Keratinocyte (primary cell): ENCODE measurements around the gene FMNL3. TPM values are rescaled to one million over a fixed set of nuclear protein-coding genes. Genes with fewer than 3 reads are reported as not detected.

Experiments used
- DNase-seq: peaks from one replicate; pipeline ENCODE4 v3.0.0-alpha.2; 2011; ENCODE audit warnings: low read depth, missing footprints, low spot score
- FAIRE-seq: peaks from 2 replicates; lab custom pipeline; 2011; peaks lifted over from hg19 to GRCh38; lab: Jason Lieb, UNC
- H2AFZ ChIP-seq: 2 replicates; pipeline ENCODE4 v1.6.0; 2012; ENCODE audit warnings: low read length, control low read depth, inconsistent platforms; ENCODE audit not compliant: control insufficient read depth
- H3K27ac ChIP-seq: 2 replicates; pipeline ENCODE4 v1.5.1; 2011; ENCODE audit warnings: low read length; ENCODE audit not compliant: control insufficient read depth, insufficient read depth
- H3K27me3 ChIP-seq: 3 replicates; pipeline ENCODE4 v1.6.0; 2011; ENCODE audit warnings: low read length; ENCODE audit not compliant: control insufficient read depth, insufficient read depth; ENCODE audit errors: extremely low read depth
- H3K36me3 ChIP-seq, 2 experiments: 2 replicates in 1 of 2; 3 replicates in 1 of 2; pipeline ENCODE4 v1.5.1; 2011; ENCODE audit warnings: low read length in 2 of 2, mild to moderate bottlenecking in 1 of 2; ENCODE audit not compliant: control insufficient read depth in 2 of 2, insufficient read depth in 2 of 2; ENCODE audit errors: extremely low read depth in 1 of 2
- H3K4me1 ChIP-seq: 3 replicates; pipeline ENCODE4 v1.5.1; 2011; ENCODE audit warnings: low read length; ENCODE audit not compliant: control insufficient read depth, insufficient read depth; ENCODE audit errors: extremely low read depth
- H3K4me2 ChIP-seq: 3 replicates; pipeline ENCODE4 v1.6.0; 2011; ENCODE audit warnings: low read depth, low read length; ENCODE audit not compliant: control insufficient read depth, insufficient read depth; ENCODE audit errors: extremely low read depth
- H3K4me3 ChIP-seq, 3 experiments: fragments of 200-600 bp in 1 of 3; sonication (generic) in 1 of 3; 2 replicates in 2 of 3; 3 replicates in 1 of 3; pipeline ENCODE4 v1.5.1; 2011 to 2016; ENCODE audit warnings: low read length in 3 of 3, mild to moderate bottlenecking in 3 of 3, control low read depth in 2 of 3, inconsistent platforms in 1 of 3, low read depth in 1 of 3, mixed read lengths in 1 of 3, mixed run types in 1 of 3, moderate library complexity in 1 of 3; ENCODE audit not compliant: control insufficient read depth in 2 of 3, insufficient read depth in 2 of 3; ENCODE audit errors: extremely low read depth in 1 of 3
- H3K79me2 ChIP-seq: 2 replicates; pipeline ENCODE4 v1.6.0; 2012; ENCODE audit warnings: low read length; ENCODE audit not compliant: control insufficient read depth, insufficient read depth
- H3K9ac ChIP-seq: 3 replicates; pipeline ENCODE4 v1.6.0; 2011; ENCODE audit warnings: low read length; ENCODE audit not compliant: control insufficient read depth, insufficient read depth; ENCODE audit errors: extremely low read depth
- H3K9me1 ChIP-seq: 3 replicates; pipeline ENCODE4 v1.6.0; 2011; ENCODE audit warnings: low read length; ENCODE audit not compliant: control insufficient read depth, insufficient read depth; ENCODE audit errors: extremely low read depth
- H3K9me3 ChIP-seq: 2 replicates; pipeline ENCODE4 v1.5.1; 2012; ENCODE audit warnings: low read depth, low read length; ENCODE audit not compliant: control insufficient read depth
- H4K20me1 ChIP-seq: 3 replicates; pipeline ENCODE4 v1.6.0; 2011; ENCODE audit warnings: low read length; ENCODE audit not compliant: control insufficient read depth, insufficient read depth; ENCODE audit errors: extremely low read depth
- CTCF ChIP-seq, 3 experiments: IDR thresholded peaks in 1 of 3; conservative IDR thresholded peaks in 1 of 3; optimal IDR thresholded peaks in 1 of 3; 2 replicates in 2 of 3; 3 replicates in 1 of 3; pipeline versions ENCODE3 to v1.5.1; 2011; ENCODE audit warnings: low read length in 3 of 3, mild to moderate bottlenecking in 3 of 3, moderate library complexity in 2 of 3, control low read depth in 1 of 3, inconsistent platforms in 1 of 3; ENCODE audit not compliant: insufficient read depth in 2 of 3; ENCODE audit errors: extremely low read depth in 1 of 3
- EZH2 ChIP-seq: IDR thresholded peaks from one replicate; pipeline ENCODE4 v1.6.1; 2012; ENCODE audit warnings: inconsistent platforms, mild to moderate bottlenecking, low read length, moderate library complexity
- dilution Hi-C: fragments of 300-500 bp; cut with MboI; formaldehyde crosslinking; loops from one replicate; pipeline ENCODE4 v1.7.0; 2020; ENCODE audit warnings: low sequenced_read_pairs; ENCODE audit not compliant: extremely low pct_ligation_motif_present
- polyA plus RNA-seq, 5 experiments: library from polyadenylated mRNA; depleted of rRNA in 3 of 5; stranded (reverse) in 3 of 5; stranded (forward) in 1 of 5; unstranded in 1 of 5; fragments of >200 nt; gene quantifications; 1 replicate in 1 of 5; 2 replicates in 3 of 5; 3 replicates in 1 of 5; pipeline versions ENCODE4 v1.2.1 to v1.2.3, GENCODE V29; 2011 to 2012; ENCODE audit warnings: missing spikeins in 2 of 5, low read depth in 1 of 5, low replicate concordance in 1 of 5

Gene FMNL3
- polyA plus RNA-seq, 1 donor (not counting 4 experiments of a cell fraction or from before 2014, with no cell fraction given): 1.1 TPM

DNA sequence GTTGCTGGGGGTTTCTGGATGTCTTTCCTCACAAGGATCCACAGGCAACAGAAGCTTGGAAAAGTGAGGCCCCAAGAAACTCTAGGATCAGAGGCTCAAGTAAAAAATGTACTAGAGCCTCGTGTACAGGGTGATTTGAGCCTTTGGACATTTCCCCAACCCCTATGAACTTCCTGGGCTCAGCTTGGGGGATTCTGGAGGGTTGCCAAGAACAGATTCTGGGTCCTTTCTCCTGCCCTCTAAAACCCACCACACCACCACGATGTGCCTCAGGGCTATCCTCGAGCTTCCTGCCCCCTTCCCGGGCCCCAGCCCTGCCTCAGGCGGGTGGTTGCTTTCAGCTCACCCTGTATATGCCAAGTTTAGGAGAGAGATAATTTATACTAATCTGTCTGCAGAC is 102.3 kb downstream of the FMNL3 start:
- no peak for DNase-seq
- Histone ChIP-seq H3K27ac (no peak overlapping the region), H3K4me3 (no peak overlapping the region), H3K27me3 (no peaks in the 10 kb centered on the region), H3K4me2 (no peak overlapping the region), H4K20me1 (no peaks in the 10 kb centered on the region), H3K36me3 (peaks cover 0 to 1% of the 10 kb centered on the region in 2 experiments), H3K9me3 (no peaks in the 10 kb centered on the region), H3K4me1 (peaks cover 8% of the 10 kb centered on the region), H2AFZ (no peak overlapping the region), H3K9me1 (no peaks in the 10 kb centered on the region), H3K79me2 (no peaks in the 10 kb centered on the region), H3K9ac (no peak overlapping the region)
- TF ChIP-seq EZH2 (no peak), CTCF (optimal IDR thresholded peaks at IDR 0.05 in 1 of 3, IDR thresholded peaks at IDR 0.05 in 1 of 3, conservative IDR thresholded peaks at IDR 0.05 in 1 of 3; ENCODE audit: extremely low read depth in 1 of 3, insufficient read depth in 2 of 3, low read length in 3 of 3) (no peak)
- FAIRE-seq: no peak
- dilution Hi-C loops: no loop called here

GRCh38 chr12:49603721-49604120 is 103.5 kb downstream of the FMNL3 start:
- H3K9me1 ChIP-seq: no peaks in the 10 kb centered on the region

More at GRCh38 chr12:49603721-49604120, 103.5 kb downstream of the FMNL3 start:
- H3K36me3 ChIP-seq: peaks cover 0 to 1% of the 10 kb centered on the region in 2 experiments
- H3K9ac ChIP-seq: no peak overlapping the region
- no peak overlapping the region for H3K4me3 ChIP-seq
- H3K27me3 ChIP-seq: no peaks in the 10 kb centered on the region
- H4K20me1 ChIP-seq: no peaks in the 10 kb centered on the region
- H3K79me2 ChIP-seq: no peaks in the 10 kb centered on the region
- dilution Hi-C loops: no loop called here
- DNase-seq (no peak), FAIRE-seq (no peak)
- no peaks in the 10 kb centered on the region for H3K4me1 ChIP-seq
- no peak overlapping the region for H3K4me2 ChIP-seq
- H3K27ac ChIP-seq: no peak overlapping the region
- TF ChIP-seq CTCF (optimal IDR thresholded peaks at IDR 0.05 in 1 of 3, IDR thresholded peaks at IDR 0.05 in 1 of 3, conservative IDR thresholded peaks at IDR 0.05 in 1 of 3; ENCODE audit: extremely low read depth in 1 of 3, insufficient read depth in 2 of 3, low read length in 3 of 3): no peak
- TF ChIP-seq EZH2: no peak
- no peaks in the 10 kb centered on the region for H3K9me3 ChIP-seq
- no peak overlapping the region for H2AFZ ChIP-seq
